Stimulated activated naive CD4-positive, alpha-beta T cell (primary cell): ENCODE measurements around the gene TBX15.
"Not testable (repeated sequence)": the region's sequence is repeated elsewhere in the genome, so short reads cannot be mapped to it uniquely, and the experiment has no call there.

Source experiments
- DNase-seq, 6 experiments: peaks; one replicate each; lab custom pipeline; 2025; lab: John Stamatoyannopoulos, UW

TBX15 gene

DNA sequence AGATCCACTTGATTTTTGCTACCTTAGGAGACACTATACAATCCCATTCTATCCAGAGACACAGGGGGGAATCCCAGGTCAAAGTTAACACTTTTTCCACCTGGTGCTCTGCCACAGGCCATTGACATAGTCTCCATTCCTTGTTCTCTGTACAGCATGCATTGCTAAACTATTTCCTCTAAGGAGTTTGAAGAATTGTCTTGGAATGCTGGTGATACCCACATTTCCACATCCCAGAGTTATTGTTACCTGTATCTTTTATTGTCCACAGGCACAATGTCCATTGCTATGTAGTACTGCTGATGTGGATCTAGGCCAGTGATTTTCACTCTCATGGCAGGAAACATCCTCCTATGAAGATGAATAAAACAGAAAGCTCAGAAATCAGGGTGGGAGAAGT is 61.9 kb downstream of the TBX15 start:
- DNase-seq: no peak

DNA sequence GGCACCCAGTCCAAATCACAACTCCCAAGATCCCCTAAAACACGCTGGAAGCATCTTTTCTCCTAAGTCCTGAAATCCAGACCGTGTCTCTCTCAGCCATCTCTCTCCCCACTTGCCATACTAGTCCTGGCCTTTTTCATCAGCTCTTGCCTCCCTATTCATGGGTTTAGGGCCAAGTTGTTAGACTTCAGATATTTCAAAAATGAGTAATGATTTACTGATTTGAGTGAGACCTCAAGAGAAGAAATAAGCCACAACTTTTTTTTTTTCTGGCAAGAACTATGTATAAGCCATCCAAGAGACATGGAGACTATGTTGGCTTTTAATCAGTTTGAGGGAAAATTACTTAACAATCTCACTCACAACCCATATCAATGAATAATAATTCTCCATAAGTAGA is 62.5 kb downstream of the TBX15 start:
- no peak for DNase-seq

- DNase-seq: no peak
Measured at GRCh38 chr1:118923319-118923718, 64.8 kb downstream of the TBX15 start.

DNA sequence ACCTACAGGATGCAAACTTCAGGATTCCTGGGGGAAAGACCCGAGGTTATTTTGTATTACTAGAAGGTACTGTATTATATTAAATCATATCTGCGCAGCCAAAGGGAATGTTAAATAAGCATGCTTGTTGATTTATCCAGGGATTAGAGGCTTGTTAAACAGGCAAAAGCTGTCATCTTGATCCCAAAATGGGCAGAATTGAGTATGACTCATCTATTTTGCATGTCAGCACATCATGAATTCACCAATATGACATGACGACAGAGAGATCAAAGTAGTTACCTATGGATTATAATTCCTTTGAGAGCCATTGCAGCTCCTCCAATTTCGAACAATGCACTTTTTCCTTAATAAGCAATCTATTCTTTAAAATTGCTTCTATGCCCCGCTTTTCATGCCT is 66.1 kb downstream of the TBX15 start:
- no peak for DNase-seq

GRCh38 chr1:118920124-118920717 is 67.9 kb downstream of the TBX15 start:
- no peak for DNase-seq

DNA sequence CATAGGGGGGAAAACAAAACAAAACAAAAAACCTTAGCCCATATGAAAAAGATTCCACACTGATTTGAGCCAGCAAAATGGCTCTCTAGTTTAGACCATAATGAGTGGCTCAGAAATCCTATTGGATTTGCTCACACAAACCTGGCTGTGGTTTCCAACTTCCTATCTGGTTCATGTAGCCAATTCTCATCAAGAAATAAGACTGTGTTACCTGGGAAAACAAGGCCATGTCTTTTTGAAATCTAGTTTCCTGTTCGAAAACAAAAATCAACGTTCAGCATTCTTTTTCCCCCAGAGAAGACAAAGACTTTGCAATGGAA is 69.2 kb downstream of the TBX15 start:
- DNase-seq: no peak

GRCh38 chr1:118918230-118918939 is 69.8 kb downstream of the TBX15 start:
- no peak for DNase-seq

- not testable (repeated sequence) for DNase-seq
Measured at GRCh38 chr1:118916346-118916745, 71.8 kb downstream of the TBX15 start.

DNA sequence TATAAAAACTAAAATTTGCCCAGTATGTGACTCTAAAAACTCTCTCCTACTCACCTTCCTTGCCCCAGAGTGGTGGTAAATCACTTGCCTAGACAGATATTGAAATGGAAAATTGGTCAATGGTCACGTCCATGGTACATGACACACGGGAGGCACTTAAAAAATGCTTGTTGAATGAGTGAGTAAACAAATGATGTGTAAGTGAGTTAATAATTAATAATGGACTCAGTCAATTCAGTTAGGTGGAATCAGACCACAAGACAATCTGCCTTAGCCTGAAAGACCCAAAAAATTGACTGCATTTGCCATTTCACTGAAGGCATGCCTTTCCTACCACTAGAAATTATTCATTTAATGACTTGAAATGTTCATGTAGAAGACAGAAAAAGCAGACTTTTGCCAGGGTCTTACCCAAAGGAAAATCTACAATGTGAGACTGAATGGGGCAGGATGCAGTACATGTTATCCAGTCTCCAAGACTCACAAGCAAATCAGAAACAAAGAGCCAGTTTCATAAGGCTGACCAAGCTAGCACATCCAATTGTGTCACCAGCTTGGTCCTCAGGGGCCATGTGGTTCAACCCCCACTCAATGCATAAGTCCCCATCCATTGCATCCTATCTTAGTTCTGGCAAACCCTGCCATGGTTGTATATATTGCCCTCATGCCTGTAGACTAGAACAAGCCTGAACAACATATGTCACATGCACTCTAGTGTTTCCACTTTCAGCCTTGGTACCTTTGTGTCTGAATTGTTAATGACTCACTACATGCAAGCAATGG is 73.6 kb downstream of the TBX15 start:
- no peak for DNase-seq

DNA sequence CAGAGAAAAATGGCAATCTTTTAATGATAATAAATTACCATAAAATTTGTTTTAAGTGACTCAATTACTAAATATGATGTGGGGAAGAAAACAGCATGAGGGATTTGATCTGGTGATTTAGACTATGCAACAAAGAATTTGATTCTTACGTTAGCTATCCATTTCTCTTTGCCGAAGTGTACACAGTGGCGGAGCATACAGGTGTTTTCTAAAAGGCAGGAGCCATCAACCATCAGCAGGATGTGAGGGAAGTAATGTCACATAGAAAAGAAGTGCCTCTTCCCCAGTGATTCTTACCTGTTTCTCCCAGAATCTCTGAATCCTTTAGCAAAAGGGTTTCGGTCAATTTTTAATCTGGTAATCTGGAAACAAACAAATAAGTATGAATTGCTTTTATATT is 74.3 kb downstream of the TBX15 start:
- no peak for DNase-seq

GRCh38 chr1:118912574-118912973 is 75.6 kb downstream of the TBX15 start:
- no peak for DNase-seq

GRCh38 chr1:118911571-118911970 is 76.6 kb downstream of the TBX15 start:
- DNase-seq: no peak

DNA sequence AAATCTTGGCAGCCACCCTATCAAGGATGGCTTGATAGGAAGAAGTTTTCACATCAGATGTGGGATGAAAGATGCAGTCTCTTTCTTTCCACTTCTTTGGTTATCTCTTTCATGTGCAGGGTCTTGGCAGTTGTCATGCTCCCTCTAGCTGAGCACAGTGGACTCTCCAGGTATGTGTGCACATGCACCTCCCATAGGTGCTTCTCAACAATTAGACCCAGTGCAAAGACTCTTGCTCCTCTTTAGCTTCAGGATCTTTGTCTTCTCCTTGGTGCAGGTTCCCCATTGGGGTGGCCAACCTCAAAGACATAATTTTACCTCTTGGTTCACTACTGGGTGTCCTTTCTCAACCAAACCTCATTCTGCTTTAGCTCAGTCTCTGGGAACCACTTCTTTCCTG is 80.7 kb downstream of the TBX15 start:
- no peak for DNase-seq

DNA sequence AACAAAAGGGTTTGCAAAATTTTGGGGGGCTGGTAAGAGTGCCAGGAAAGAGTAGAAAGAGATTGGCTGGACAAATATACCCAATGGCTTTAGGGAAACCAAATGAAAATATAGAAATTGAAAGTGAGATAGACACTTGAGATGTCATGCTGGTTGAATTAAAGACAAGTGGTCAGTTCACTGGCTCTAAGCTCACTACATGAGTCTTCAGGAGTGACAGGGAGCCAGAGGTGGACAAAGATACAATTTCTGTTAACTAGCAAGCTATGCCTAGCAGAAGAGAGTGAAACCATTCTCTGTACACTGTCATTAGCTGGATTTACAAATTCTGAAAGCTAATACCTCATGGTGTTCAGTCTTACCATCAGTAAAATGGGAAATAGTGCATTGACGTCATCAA is 82.5 kb downstream of the TBX15 start:
- DNase-seq: no peak

DNA sequence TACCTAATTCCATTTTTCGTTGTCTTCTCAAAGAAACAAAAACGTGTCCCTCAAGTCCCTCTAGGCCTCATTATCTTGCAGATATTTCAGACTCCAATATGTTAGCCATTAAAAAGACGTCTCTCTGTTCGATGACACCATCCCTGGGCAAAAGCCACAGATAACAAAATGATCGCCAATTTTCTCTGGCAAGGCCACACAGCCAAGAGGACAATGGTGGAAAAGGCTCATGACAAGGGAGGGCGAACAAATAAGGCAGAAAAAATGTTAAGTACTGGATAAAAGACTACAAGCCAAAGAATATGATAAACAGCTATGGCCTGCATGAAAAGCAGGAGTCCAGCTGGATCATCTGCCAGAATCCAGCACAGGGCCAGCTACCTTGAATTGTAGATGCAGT is 82.9 kb downstream of the TBX15 start:
- DNase-seq: no peak

- no peak for DNase-seq
Measured at GRCh38 chr1:118902711-118903191, 85.4 kb downstream of the TBX15 start.

DNA sequence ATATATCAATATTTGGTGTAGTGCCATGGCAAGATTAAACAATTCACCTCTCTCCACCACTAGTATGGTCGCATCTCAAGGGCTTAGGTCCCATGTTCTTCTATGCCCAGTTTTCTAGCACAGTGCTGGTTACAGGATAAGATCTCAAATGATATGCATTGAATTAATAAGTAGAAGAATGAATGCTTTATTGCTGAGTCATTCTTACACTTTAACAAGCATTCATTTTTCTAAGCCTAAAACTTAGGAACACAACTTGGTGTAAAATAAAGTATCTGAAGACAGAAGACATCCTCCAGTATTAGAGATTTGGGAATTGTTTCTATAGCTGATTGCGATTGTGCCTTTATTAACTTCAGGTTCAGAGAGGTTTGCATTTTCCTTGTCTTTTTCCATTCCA is 85.8 kb downstream of the TBX15 start:
- DNase-seq: no peak

- no peak for DNase-seq
Measured at GRCh38 chr1:118900643-118901440, 87.3 kb downstream of the TBX15 start.

- DNase-seq: no peak
Measured at GRCh38 chr1:118899340-118899739, 88.8 kb downstream of the TBX15 start.

DNA sequence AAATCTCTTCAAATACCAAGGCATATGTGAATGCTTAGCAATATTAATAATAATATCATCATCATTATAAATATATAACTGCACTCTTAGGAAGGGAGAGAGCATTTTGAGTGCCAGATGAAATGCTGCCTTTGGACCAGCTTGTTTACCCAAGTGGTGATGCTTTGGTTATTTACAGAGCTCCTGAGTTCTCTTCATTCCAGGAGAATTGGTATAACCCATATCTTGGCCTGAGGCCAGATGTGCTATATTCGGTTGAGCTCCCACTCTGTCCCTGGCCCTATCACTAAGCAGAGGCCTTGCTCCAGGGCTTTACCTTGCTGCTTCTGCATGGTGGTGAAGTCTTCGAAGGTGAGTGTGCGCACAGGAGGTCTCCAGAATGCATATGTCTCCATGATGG is 89.4 kb downstream of the TBX15 start:
- no peak for DNase-seq

DNA sequence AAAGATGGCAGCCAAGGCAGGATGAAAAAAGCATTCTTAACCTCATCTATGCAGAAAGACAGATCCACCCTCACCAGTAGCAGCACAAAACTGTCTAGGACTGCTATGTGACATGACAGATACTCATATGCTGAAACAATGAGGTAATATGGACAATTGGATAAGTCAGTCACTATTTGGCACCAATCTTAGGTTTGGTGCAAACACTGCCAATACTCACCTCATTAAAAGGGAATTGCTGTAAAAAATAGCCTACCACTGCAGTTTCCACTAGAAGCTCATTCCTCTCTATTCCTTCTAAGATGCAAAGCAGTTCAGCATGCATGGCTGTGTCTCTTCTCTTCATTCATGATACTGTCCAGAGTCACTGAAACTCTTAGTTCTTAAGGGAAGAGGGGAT is 91.7 kb downstream of the TBX15 start:
- no peak for DNase-seq

GRCh38 chr1:118894836-118895235 is 93.3 kb downstream of the TBX15 start:
- DNase-seq: no peak
